ENCODE data around the gene FSD1L. TPM values are rescaled to one million over a fixed set of nuclear protein-coding genes. Genes with fewer than 3 reads are reported as not detected.
A peak's percentile ranks its signal among the peaks of the same experiment; 100 is the strongest.

FSD1L gene
- total RNA-seq, 1 donor from 2014 or later: 5.6 TPM

DNA sequence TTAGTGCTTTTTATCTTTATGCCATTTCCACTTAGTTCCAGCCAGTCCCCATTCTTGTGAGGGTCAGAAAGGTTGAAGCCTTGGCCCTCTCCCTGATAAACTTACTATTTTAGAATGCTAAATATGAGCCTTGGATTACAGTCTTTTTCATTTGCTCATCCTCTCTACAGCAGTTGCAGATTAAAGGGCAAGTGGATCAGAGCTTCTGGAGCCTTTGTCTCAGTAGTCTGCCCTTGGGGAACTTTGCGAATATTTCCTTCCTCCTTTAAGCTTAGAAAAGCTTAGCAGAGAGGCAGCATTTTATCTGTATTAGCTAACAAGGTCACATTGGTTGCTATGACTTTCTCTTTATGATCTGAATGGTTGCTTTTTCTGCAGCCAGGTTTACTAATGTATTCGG is 11.5 kb downstream of the FSD1L start:
- no peaks in the 10 kb centered on the region for H3K27me3 Mint-ChIP-seq (ENCODE audit: unreplicated experiment)
- no peak overlapping the region for H3K27ac Mint-ChIP-seq (ENCODE audit: unreplicated experiment)
- H3K4me1 Mint-ChIP-seq (ENCODE audit: unreplicated experiment): no peaks in the 10 kb centered on the region
- DNase-seq (ENCODE audit: low spot score): no peak
- no peak overlapping the region for H3K4me3 Mint-ChIP-seq (ENCODE audit: unreplicated experiment)
- no peak for TF ChIP-seq CTCF (IDR thresholded peaks at IDR 0.05; ENCODE audit: unreplicated experiment)
- no peaks in the 10 kb centered on the region for H3K9me3 Mint-ChIP-seq (ENCODE audit: unreplicated experiment)
- peaks cover 11% of the 10 kb centered on the region for H3K36me3 Mint-ChIP-seq (ENCODE audit: low read depth, unreplicated experiment)

- no peaks in the 10 kb centered on the region for H3K27me3 Mint-ChIP-seq (ENCODE audit: unreplicated experiment)
- TF ChIP-seq CTCF (IDR thresholded peaks at IDR 0.05; ENCODE audit: unreplicated experiment): no peak
- DNase-seq (ENCODE audit: low spot score): no peak
- no peaks in the 10 kb centered on the region for H3K4me1 Mint-ChIP-seq (ENCODE audit: unreplicated experiment)
- no peak overlapping the region for H3K27ac Mint-ChIP-seq (ENCODE audit: unreplicated experiment)
- no peaks in the 10 kb centered on the region for H3K9me3 Mint-ChIP-seq (ENCODE audit: unreplicated experiment)
- H3K4me3 Mint-ChIP-seq (ENCODE audit: unreplicated experiment): no peak overlapping the region
- H3K36me3 Mint-ChIP-seq (ENCODE audit: low read depth, unreplicated experiment): peaks cover 28% of the 10 kb centered on the region
Observed at GRCh38 chr9:105466898-105467455, 19.1 kb downstream of the FSD1L start.

DNA sequence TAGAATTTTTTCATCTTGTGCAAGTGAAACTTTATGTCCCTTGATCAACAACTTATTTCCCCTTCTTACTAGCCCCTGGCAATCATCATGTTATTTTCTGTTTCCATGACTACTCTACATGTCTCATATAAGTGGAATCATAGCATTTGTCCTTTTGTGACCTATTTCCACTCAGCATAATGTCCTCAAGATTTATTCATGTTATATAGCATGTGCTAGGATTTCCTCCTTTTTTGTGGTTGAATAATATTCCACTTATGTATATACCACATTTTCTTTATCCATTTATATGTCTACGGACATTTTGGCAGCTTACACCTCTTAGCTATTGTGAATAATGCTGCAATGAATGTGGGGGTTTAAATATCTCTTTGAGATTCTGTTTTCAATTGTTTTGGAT is 21.0 kb downstream of the FSD1L start:
- Mint-ChIP-seq H3K9me3 (ENCODE audit: unreplicated experiment) (no peaks in the 10 kb centered on the region), H3K4me3 (ENCODE audit: unreplicated experiment) (peak overlapping the region; percentile 27), H3K27ac (ENCODE audit: unreplicated experiment) (no peak overlapping the region), H3K36me3 (ENCODE audit: low read depth, unreplicated experiment) (peaks cover 28% of the 10 kb centered on the region), H3K27me3 (ENCODE audit: unreplicated experiment) (no peaks in the 10 kb centered on the region), H3K4me1 (ENCODE audit: unreplicated experiment) (no peaks in the 10 kb centered on the region)
- no peak for DNase-seq (ENCODE audit: low spot score)
- no peak for TF ChIP-seq CTCF (IDR thresholded peaks at IDR 0.05; ENCODE audit: unreplicated experiment)

DNA sequence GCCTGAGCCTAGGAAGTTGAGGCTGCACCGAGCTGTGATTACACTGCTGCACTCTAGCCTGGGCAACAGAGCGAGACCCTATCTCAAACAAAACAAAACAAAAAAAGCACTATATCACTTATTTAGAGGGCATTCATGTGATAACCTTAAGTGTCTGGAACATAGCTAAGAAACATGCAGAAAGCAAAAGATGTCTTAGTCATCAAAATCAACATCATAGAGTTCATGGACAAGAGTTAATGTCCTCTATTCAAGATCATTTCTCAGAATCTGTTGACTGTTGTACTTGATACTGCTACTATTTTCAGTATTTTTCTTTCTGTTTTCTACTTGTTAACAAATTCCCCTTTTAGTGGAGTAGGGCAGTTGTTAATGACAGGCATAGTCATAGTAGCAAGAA is 25.4 kb downstream of the FSD1L start:
- Mint-ChIP-seq H3K4me1 (ENCODE audit: unreplicated experiment) (no peaks in the 10 kb centered on the region), H3K27ac (ENCODE audit: unreplicated experiment) (no peak overlapping the region), H3K27me3 (ENCODE audit: unreplicated experiment) (no peaks in the 10 kb centered on the region), H3K4me3 (ENCODE audit: unreplicated experiment) (no peak overlapping the region), H3K9me3 (ENCODE audit: unreplicated experiment) (no peaks in the 10 kb centered on the region), H3K36me3 (ENCODE audit: low read depth, unreplicated experiment) (peaks cover 15% of the 10 kb centered on the region)
- DNase-seq (ENCODE audit: low spot score): no peak
- no peak for TF ChIP-seq CTCF (IDR thresholded peaks at IDR 0.05; ENCODE audit: unreplicated experiment)

DNA sequence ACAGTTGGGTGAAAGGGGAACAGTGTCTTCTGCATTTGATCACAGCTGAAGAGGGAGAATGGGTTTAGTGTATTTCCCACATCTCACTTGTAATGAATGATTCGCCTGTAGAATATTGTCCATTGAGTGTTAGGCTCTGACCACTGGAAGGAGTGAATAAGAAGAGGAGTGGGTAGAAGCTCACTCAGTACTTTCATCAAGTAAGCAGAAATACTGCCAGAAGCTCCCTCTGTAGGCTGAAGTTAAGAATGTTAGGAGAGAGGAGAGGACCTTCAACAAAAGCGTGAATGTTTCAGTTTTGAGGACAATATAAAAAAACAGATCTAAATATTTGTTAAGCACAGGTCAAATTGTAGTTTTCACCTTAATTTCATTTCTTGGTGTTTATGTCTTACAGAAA is 27.5 kb downstream of the FSD1L start:
- H3K9me3 Mint-ChIP-seq (ENCODE audit: unreplicated experiment): no peaks in the 10 kb centered on the region
- TF ChIP-seq CTCF (IDR thresholded peaks at IDR 0.05; ENCODE audit: unreplicated experiment): no peak
- no peaks in the 10 kb centered on the region for H3K4me1 Mint-ChIP-seq (ENCODE audit: unreplicated experiment)
- peaks cover 3% of the 10 kb centered on the region for H3K36me3 Mint-ChIP-seq (ENCODE audit: low read depth, unreplicated experiment)
- H3K27me3 Mint-ChIP-seq (ENCODE audit: unreplicated experiment): no peaks in the 10 kb centered on the region
- DNase-seq (ENCODE audit: low spot score): no peak
- no peak overlapping the region for H3K27ac Mint-ChIP-seq (ENCODE audit: unreplicated experiment)
- H3K4me3 Mint-ChIP-seq (ENCODE audit: unreplicated experiment): no peak overlapping the region

Data from endothelial cell (in vitro differentiated cells).